GM12864 (cell line): ENCODE data around the gene ST3GAL3.

Source experiments
- DNase-seq: peaks from one replicate; pipeline ENCODE4 v3.0.0-alpha.2; 2011; ENCODE audit warnings: low read depth
- H3K4me3 ChIP-seq: 2 replicates; pipeline ENCODE4 v1.5.1; 2011; ENCODE audit warnings: mild to moderate bottlenecking, low read depth, low read length, control low read depth
- TF ChIP-seq, protein P1 (sequence below): IDR thresholded peaks from 2 replicates; pipeline ENCODE4 v1.5.1; 2011; ENCODE audit warnings: low read depth, mild to moderate bottlenecking, moderate library complexity, low read length, control low read depth, inconsistent platforms; ENCODE audit errors: missing control alignments

ST3GAL3 gene, protein sequence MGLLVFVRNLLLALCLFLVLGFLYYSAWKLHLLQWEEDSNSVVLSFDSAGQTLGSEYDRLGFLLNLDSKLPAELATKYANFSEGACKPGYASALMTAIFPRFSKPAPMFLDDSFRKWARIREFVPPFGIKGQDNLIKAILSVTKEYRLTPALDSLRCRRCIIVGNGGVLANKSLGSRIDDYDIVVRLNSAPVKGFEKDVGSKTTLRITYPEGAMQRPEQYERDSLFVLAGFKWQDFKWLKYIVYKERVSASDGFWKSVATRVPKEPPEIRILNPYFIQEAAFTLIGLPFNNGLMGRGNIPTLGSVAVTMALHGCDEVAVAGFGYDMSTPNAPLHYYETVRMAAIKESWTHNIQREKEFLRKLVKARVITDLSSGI

DNA sequence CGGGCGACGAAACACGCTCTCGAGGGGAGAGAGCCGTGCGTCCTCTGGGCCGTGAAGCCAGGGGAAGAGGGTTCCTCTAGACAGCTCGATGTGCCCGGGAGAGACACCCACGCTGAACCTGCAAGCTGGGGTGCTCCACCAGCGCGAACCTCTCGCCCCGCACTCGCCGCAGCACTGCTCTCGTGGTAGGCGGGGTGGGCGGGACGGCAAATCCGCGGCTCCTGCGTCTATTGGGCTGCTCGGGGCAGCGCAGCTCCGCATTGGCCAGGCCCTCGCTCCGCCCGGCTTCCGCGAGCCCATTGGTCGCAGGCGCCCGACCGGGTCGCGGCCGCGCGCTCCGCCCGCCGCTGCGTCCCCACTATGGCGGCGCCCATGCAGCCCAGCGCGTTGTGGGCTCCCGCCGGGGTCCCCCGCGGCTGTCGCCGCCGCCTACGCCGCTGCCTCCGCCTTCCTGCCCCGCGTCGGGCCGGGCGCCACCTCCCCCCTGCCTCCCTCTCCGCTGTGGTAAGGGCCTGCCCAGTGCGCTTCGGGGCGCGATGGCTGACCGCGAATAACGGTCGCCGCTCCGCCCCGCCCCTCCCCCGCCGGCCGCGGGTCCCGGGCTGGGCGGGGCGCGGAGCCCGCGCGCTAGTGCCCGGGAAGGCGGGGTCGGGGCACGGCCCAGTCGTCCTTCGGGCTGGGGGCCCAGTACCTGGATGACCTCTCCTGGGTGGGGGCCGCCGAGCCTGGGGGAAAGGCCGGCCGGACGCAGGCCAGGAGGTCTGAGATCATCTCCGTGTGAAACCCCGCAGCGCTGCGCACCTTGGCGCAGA, at the start of gene ST3GAL3:
ST3GAL3 (plus strand) TSS at position 347 of the 812 bp plus-strand sequence. CDS start 28,727 bp downstream, outside the sequence.
- DNase-seq: peak; percentile 77
- peak within 1 kb of the TSS; percentile 89 for H3K4me3 ChIP-seq
- TF ChIP-seq, protein P1, sequence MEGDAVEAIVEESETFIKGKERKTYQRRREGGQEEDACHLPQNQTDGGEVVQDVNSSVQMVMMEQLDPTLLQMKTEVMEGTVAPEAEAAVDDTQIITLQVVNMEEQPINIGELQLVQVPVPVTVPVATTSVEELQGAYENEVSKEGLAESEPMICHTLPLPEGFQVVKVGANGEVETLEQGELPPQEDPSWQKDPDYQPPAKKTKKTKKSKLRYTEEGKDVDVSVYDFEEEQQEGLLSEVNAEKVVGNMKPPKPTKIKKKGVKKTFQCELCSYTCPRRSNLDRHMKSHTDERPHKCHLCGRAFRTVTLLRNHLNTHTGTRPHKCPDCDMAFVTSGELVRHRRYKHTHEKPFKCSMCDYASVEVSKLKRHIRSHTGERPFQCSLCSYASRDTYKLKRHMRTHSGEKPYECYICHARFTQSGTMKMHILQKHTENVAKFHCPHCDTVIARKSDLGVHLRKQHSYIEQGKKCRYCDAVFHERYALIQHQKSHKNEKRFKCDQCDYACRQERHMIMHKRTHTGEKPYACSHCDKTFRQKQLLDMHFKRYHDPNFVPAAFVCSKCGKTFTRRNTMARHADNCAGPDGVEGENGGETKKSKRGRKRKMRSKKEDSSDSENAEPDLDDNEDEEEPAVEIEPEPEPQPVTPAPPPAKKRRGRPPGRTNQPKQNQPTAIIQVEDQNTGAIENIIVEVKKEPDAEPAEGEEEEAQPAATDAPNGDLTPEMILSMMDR: no peak

DNA sequence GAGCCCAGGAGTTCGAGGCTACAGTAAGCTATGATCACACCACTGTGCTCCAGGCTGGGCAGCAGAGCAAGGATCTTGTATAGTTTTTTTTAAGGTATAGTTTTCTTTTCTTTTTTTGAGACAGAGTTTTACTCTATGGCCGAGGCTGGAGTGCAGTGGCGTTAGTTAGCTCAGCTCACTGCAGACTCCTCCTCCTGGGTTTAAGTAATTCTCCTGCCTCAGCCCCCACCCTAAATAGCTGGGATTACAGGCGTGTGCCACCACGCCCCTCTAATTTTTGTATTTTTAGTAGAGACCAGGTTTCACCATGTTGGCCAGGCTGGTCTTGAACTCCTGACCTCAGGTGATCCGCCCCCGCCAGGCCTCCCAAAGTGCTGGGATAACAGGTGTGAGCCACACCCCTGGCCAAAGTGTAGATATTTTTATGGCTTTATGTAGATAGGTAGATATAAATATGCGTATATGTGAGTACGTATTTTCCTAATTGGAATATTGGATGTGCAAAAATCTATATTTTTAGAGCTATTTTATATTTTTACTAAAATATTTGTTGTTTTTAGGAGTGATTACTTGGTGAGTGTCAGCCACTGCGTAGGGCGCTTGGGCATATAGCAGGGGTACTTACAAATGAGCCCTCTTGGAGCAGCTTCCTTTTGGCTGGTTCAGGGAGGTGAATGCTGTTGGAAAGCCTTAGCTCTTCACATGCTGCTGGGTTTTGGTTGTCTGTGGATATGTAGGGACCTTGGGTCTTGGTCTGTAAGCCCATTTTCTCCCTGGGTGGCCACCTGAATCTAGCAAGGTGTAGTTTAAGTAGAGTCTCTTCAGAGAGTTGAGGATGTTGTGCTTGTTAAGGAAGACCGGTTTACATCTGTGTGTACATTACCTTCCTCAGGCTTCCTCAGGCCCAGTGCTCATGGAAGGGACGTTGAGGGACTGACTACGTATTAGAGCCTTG, 47.8 kb upstream of the ST3GAL3 start:
- no peak for DNase-seq
- TF ChIP-seq, protein P1: no peak
- no peak overlapping the region for H3K4me3 ChIP-seq

DNA sequence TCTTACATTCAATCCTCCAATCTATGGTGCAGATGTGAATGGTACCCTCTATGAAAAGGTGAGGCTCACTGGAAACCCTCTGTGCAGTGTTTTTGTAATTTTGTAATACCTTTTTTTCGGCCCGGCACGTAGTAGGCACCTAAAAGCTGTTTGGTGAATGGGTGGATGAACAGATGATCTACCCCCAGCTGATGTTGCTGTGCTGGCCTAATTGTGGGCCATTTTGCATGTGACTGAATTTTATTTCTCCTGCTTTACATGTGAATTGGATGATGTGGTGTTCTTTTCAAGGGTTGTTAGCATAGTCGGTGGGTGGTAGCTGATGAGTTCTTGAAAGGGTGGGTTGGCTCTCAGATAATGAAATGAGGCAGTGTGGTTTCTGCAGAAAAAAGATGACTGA, 47.0 kb upstream of the ST3GAL3 start:
- no peak overlapping the region for H3K4me3 ChIP-seq
- TF ChIP-seq, protein P1: no peak
- no peak for DNase-seq

DNA sequence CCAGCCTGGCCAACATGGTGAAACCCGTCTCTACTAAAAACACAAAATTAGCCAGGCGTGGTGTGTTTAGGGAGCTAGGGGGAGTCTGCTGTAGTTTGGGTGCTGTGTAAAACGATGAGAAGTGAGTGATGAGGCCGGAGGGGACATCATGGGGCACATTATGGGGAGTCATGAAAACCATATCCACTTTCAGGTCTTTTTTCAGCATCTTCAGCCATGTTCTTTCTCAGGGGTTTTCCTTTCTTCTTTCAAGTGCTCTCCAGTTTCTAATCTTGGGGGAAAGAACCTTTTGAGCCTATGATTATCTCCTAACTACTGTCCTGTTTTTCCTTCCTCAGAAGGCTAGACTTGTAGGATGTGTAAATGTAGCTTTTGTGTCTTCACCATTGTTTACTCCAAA, 43.0 kb upstream of the ST3GAL3 start:
- no peak for DNase-seq
- TF ChIP-seq, protein P1: no peak
- H3K4me3 ChIP-seq: no peak overlapping the region

DNA sequence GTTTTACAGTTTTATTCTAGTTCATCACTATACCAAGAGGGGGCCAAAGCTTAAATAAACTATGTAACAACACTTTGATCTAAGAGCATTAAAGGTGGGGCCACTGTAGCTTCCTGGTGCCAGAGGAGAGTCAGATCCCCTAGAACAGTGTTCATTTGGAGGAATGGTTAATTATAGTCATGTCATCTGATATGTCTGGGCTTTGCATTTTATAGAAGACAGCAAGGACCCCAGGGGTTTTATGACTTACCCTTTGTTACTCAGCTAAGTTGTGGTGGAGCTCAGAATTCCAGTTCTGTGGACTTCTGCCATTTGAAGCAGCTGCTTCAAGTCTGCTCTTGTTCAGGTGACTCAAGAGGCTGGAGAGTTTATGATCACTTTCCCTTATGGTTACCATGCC, 40.7 kb upstream of the ST3GAL3 start:
- TF ChIP-seq, protein P1: no peak
- no peak overlapping the region for H3K4me3 ChIP-seq
- DNase-seq: no peak

DNA sequence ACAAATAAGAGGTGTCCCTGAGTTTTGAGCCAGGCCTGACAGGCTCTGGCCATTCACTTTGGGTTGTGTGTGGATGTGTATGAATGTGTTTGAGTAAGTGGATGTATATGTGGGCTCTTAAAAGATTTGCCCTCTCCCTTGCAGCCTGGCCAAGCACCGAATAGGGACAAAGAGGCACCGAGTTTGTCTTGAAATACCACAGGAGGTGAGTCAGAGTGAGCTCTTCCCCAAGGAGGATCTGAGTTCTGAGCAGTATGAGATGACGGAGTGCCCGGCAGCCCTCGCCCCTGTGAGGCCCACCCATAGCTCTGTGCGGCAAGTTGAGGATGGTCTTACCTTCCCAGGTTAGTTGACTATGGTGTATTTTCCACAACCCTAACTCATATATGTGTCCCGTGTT, 38.4 kb upstream of the ST3GAL3 start:
- DNase-seq: no peak
- TF ChIP-seq, protein P1: no peak
- H3K4me3 ChIP-seq: no peak overlapping the region
